HG03196 (cell line): ENCODE results near the gene SMAD9.
A peak's percentile ranks its signal among the peaks of the same experiment; 100 is the strongest.

Experiments
- ATAC-seq: cut with Tn5 transposase; IDR thresholded peaks from one replicate; pipeline ENCODE4 v1.9.1; 2021; ENCODE audit not compliant: unreplicated experiment

Gene SMAD9

DNA sequence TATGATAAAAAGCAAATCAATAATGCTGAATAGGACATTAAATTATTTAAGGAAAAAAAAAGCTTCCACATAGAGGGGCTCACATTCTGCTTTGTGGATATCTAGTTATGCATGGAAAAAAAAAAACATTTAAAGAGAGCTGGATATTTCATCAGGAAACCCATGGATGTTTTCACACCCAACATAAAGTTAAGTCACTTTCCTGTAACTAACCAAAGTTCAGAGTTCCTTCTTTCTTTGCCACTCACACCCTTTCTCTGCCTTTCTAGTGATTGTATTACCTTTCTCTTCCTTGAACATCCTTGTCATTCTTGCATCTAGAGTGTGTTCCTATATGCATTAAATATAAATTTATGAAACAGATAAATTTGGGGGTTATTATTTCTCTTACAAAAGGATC is 53.8 kb downstream of the SMAD9 start:
- ATAC-seq, result no peak

DNA sequence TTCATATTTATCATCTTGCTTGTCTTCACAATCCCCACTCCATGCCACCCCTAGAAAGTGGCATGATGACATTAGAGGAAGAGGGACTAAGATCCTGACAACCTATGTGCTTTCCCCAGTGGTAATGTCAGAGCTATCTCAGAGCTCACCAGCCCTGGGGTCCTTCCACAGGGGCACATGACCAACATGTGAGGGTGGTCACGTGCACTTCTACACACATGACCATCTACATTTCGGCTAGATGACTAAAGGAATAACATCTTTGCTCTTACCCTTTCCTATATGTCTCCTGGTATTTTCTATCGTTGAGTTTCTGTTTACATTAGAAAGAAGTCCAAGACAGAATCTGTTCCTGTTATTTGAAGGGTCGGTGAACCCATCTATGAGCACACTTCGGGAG is 54.8 kb downstream of the SMAD9 start:
- no peak for ATAC-seq

DNA sequence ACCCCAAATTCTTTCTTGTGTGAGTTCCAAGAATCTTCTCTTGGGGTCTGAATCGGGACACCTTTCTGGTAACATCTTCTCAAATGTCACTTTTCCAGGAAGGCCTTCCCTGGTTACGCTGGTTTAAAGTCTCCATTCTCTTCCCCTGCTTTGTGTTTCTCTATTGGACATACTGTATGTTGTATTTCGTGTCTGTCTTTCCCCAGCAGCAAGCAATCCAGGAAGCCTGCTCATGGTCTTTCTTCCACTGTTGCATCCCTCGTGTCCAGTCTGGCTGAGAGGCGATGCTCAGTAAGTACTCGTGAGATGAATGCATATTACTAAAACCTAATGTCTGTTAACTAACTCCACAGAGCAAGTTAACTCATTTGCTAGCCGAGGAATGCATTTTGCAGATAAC is 57.3 kb downstream of the SMAD9 start:
- ATAC-seq, result no peak

DNA sequence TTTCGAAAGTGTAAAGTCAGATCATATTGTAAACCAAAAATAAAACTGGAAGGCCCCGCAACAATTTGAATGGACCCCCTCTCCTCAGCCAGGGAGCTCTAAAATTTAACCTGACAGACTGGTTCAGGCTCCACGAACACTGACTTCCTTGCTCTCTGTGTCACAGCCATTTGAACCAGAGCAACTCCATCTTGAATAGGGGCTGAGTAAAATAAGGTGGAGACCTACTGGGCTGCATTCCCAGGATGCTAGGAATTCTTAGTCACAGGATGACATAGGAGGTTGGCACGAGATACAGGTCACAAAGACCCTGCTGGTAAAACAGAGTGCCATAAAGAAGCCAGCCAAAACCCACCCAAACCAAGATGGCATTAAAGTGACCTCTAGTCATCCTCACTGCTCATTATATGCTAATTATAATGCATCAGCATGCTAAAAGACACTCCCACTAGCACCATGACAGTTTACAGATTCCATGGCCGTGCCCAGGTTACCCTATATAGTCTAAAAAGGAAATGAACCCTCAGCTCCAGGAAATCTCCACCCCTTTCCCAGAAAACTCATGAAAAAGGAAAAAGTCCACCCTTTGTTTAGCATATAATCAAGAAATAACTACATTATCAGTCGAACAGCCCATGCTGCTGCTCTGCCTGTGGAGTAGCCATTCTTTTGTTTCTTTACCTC is 57.9 kb downstream of the SMAD9 start:
- ATAC-seq, result no peak

GRCh38 chr13:36859259-36859658 is 60.8 kb downstream of the SMAD9 start:
- ATAC-seq, result no peak

DNA sequence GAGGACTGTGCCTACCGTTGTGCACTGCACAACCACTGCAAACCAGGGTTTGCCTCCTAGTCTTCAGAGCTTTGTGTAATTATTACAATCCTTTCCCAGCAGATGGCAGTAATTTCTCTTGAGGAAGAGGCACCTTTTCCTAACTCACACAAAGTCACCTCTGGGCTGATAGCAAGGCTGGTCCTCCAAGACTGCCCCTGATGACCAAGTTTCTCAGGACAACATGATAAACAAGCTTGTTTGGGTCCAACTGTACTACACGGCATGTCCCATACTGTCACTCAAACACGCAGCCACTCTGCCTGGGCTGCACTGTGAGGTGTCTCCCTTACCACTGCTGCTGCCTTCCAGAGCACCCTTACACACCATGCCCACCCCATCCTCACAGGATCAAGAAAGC is 61.7 kb downstream of the SMAD9 start:
- no peak for ATAC-seq

DNA sequence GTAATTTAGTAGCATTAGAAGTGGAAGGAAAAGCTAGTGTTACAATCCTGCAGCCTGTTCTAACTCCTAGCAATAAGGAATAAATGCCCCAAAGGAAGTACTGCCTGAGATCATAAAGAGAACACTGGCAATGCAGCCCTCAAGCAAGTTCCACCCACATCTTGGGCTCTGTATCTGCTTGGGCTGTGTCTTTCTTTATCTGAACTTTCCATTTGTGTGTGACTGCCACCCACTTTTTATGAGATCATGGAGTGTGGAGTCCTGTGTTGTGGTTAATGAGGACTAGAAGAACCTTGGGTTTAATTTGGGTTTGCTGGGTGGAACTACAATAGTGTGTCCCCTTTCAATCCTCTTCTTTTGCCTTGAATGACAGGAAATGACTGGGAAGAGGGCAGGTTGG is 62.8 kb downstream of the SMAD9 start:
- ATAC-seq, result no peak

GRCh38 chr13:36850790-36851438 is 69.1 kb downstream of the SMAD9 start:
- ATAC-seq, result no peak

DNA sequence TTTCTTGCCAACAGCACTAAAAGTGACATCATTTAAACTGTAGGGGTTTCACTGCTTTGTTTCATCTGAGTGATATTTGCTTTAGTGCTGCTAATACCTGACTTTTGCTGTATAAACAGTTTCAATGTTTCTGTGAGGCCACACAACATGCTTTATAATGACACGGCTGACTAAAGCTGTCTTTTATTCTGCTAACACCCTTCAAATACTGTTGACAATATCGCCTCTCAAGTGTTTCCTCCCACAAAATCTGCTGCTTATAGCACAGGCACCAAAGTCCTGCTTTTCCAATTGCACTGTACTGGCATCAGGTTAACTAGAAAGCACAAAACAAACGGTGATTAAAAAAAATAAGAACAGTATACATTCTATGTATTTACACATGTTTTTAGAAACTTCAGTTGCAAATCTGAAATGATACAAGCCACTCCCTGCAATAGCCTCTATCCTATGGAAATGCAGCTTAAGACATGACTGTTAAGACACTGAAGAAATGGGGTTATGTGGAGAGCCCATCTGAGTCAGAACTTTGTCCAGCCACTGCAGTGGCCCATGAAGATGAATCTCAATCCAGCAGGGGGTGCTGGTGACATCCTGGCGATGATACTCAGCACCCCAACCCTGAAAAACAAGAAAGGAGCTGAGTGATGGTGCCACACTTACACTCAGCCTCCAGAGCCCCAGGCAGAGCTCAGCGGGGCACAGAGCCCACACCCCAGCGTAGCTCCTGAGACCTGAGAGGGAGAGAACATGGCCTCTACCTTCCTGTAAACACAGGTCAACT is 71.6 kb downstream of the SMAD9 start:
- no peak for ATAC-seq

DNA sequence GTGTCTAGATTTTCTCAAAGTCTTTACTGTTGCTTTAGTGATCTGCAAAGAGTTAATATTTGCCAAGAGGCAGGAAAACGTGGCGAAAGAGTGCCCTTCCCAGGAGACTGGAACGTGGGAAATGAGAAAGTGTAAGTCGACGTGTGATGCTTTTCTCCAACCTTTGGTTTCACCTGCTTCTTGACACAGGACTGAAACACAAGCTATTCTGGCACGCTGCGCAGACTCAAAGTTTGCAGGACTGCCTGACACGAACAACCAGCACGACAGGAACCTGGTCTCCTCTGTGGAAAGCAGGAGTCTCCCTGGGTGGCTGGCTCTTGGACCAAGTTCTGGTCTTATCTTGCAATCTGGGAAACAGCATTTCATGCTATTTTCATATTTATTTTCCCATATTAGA is 72.4 kb downstream of the SMAD9 start:
- ATAC-seq, result no peak

DNA sequence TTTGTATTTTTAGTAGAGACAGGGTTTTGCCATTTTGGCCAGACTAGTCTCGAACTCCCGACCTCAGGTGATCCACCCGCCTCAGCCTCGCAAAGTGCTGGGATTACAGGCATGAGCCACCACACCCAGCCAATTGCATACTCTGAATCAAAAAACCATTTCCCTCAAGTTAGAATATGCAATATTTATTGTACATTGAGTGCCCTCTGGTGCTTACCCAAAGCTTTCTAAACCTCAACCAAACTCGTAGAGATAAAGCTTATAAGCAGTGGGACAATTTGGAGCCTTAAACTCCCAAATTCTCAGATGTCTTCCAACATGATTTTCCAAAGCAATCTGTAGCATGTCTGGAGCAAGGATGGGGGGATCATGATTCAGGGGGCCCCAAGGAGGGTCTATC is 78.6 kb downstream of the SMAD9 start:
- ATAC-seq, result no peak

- no peak for ATAC-seq
Measured at GRCh38 chr13:36840718-36841250, 79.3 kb downstream of the SMAD9 start.

DNA sequence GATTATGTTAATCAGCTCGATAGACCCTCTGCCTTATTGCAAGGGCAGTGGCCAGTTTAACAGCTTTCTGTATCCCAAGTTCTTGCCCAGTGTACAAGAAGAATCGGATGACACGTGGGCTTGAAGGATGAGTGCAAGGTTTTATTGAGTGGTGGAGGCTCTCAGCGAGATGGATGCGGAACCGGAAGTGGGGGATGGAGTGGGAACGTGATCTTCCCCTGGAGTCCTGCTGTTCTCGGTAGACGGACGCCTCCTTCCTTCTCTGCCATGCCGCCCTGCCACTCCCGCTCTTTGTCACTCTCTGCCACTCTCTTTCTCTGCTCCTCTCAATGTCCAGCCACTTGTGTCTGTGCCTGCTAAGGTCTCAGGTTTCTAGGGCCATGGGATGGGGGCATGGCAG is 80.1 kb downstream of the SMAD9 start:
- no peak for ATAC-seq

DNA sequence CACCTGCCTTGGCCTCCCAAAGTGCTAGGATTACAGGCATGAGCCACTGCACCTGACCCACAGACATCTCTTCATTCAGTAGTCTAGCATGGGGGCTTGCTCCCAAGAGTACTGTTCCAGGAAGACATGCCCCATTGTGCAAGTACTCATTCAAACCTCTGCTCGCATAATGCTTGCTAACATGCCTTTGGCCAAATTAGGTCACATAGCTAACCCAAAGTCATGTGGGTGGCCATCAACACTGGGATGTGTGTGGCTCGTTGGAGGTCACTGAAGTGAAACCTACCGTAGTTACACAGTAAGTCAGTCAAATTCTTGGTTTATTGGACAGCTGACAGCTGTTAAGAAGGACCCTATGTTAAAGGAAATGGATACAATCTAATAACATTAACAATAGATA is 80.8 kb downstream of the SMAD9 start:
- no peak for ATAC-seq

- no peak for ATAC-seq
Measured at GRCh38 chr13:36837354-36838092, 82.5 kb downstream of the SMAD9 start.

GRCh38 chr13:36834299-36834698 is 85.7 kb downstream of the SMAD9 start:
- ATAC-seq, result no peak

DNA sequence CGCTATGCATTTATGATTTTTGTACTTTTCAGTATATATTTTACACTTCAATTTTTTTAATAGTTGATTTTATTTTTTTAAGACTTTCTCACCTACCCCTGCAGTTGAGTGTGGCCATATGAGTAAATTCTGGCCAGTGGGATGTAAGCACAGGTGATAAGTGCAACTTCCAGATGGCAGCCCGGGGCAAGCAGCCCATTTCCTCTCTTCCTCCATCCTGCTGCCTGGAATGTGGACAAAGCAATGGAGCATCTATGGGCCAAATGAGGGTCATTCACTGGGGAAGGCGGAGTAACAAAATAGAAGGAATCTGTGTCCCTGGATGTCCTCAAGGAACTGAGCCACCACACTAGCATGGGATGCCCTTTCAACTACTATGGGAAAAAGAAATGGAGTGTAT is 88.7 kb downstream of the SMAD9 start:
- no peak for ATAC-seq

GRCh38 chr13:36829753-36830152 is 90.3 kb downstream of the SMAD9 start:
- ATAC-seq, result no peak

- ATAC-seq, result no peak
Measured at GRCh38 chr13:36822785-36823184, 97.3 kb downstream of the SMAD9 start.

DNA sequence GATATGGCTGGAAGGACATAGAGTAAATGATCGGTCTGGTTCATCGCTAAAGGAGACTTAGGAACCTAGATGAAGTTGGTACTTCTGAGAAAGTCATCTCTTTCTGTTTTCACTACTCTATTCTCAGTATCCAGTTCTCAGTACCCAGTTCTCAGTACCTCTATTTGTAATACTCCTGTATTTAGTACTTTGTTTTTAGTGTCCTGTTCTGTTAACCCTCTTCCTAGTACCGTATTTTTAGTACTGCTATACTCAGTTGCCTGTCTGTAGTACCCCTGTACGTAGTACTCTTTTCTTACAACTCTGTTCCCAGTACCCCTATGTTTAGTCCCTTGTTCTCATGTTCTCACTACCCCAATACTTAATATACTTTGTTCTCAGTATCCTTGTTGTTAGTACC is 99.8 kb downstream of the SMAD9 start:
- ATAC-seq, result peak; percentile 51

DNA sequence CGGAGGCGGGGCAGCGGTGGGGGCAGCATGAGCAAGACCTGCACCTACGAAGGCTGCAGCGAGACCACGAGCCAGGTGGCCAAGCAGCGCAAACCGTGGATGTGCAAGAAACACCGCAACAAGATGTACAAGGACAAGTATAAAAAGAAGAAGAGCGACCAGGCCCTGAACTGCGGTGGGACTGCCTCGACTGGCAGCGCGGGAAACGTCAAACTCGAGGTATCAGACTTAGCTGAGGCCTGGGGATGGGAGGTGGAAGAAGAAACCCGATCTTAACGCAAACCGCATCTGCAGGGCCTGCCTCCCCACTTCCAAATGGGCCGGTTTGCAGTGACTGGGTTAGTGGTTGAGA is 100.3 kb downstream of the SMAD9 start:
- ATAC-seq, result peak; percentile 15
